Measurements from ENCODE around the gene ESD.

- TF ChIP-seq CTCF (conservative IDR thresholded peaks at IDR 0.05; ENCODE audit: low read depth, low read length) (no peak), EZH2 (IDR thresholded peaks at IDR 0.05; ENCODE audit: low read length, unreplicated experiment) (no peak)
These were observed 25.3 kb downstream of the ESD start for GRCh38 chr13:46771693-46772092.
